Type B pancreatic cell (in vitro differentiated cells): ENCODE results near the gene CACNA2D1. TPM values are rescaled to one million over a fixed set of nuclear protein-coding genes. Genes with fewer than 3 reads are reported as not detected.

ENCODE experiments used
- DNase-seq: peaks from one replicate; pipeline ENCODE4 v3.0.0; 2021; ENCODE audit warnings: mixed read lengths; ENCODE audit not compliant: unreplicated experiment; ENCODE audit errors: extremely low spot score
- H3K27ac Mint-ChIP-seq: 2 replicates; pipeline ENCODE4 v1.8.0; 2021; ENCODE audit warnings: mild to moderate bottlenecking, mixed read lengths
- H3K27me3 Mint-ChIP-seq: 2 replicates; pipeline ENCODE4 v1.8.0; 2021; ENCODE audit warnings: mixed read lengths
- H3K36me3 Mint-ChIP-seq: 2 replicates; pipeline ENCODE4 v1.8.0; 2021; ENCODE audit warnings: mixed read lengths
- H3K4me1 Mint-ChIP-seq: one replicate; pipeline ENCODE4 v1.8.0; 2021; ENCODE audit warnings: mixed read lengths; ENCODE audit not compliant: unreplicated experiment
- H3K4me3 Mint-ChIP-seq: 2 replicates; pipeline ENCODE4 v1.8.0; 2021; ENCODE audit warnings: mild to moderate bottlenecking, mixed read lengths
- H3K9me3 Mint-ChIP-seq: 2 replicates; pipeline ENCODE4 v1.8.0; 2021; ENCODE audit warnings: mixed read lengths
- total RNA-seq: library from RNA; stranded (reverse); gene quantifications from 2 replicates; pipeline ENCODE4 v1.2.1, GENCODE V29; 2021; ENCODE audit warnings: low replicate concordance
- TF ChIP-seq, protein P1 (sequence below): fragments of 200-600 bp; sonication (generic); conservative IDR thresholded peaks from 2 replicates; pipeline ENCODE4 v1.5.0; 2021; ENCODE audit warnings: antibody characterized with exemption, mild to moderate bottlenecking

The CACNA2D1 gene
- total RNA-seq, 1 donor from 2014 or later: 21.5 TPM

DNA sequence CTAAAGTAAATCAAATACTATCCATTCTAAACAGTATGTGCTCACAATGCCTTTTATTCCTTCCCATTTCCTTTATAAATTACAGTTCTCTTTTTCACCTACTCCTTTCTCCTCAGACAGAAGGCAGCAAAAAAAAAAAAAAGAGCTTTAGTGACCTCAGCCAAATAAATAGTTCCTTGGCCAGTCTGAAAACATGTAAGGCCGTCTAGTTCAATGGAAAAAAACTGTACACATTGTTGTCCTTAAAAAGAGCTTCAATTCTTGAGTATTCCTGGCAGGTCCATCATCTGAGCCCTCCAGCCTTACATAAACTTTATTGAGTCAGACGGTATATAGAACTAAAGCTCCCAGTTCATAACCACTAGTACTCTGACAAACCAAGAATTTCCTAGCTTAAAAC, 185.4 kb downstream of the CACNA2D1 start:
- Mint-ChIP-seq H3K27me3 (no peaks in the 10 kb centered on the region), H3K4me1 (no peaks in the 10 kb centered on the region), H3K36me3 (peaks cover 3% of the 10 kb centered on the region), H3K27ac (no peak overlapping the region), H3K4me3 (no peak overlapping the region), H3K9me3 (no peaks in the 10 kb centered on the region)
- no peak for DNase-seq
- TF ChIP-seq, protein P1, sequence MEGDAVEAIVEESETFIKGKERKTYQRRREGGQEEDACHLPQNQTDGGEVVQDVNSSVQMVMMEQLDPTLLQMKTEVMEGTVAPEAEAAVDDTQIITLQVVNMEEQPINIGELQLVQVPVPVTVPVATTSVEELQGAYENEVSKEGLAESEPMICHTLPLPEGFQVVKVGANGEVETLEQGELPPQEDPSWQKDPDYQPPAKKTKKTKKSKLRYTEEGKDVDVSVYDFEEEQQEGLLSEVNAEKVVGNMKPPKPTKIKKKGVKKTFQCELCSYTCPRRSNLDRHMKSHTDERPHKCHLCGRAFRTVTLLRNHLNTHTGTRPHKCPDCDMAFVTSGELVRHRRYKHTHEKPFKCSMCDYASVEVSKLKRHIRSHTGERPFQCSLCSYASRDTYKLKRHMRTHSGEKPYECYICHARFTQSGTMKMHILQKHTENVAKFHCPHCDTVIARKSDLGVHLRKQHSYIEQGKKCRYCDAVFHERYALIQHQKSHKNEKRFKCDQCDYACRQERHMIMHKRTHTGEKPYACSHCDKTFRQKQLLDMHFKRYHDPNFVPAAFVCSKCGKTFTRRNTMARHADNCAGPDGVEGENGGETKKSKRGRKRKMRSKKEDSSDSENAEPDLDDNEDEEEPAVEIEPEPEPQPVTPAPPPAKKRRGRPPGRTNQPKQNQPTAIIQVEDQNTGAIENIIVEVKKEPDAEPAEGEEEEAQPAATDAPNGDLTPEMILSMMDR: no peak

DNA sequence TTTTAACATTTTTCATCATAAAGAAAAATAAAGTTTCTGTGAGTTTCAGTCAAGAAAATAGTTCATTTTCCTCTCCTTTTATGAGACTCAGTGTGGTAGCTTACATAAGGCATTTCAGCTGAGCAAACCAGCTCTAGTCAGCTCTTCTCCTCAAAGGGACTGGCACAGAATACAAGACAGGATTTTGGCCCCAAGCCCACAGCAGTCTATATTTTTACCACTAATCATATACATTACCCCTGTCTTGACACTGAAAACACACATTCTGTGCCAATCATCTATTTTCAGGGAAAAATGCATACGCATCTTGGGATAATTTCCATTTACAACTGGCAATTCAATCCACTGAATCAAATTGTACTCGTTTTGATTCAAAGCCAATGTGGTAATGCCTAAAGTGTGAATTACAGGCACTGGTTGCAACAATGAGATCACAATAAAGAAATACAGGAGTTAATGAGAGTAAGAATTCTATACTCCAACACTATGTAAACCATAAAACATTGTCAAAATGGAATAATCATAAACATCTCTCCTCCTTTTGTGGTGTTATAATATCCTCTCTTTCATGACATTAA, 186.4 kb downstream of the CACNA2D1 start:
- no peak overlapping the region for H3K27ac Mint-ChIP-seq
- no peaks in the 10 kb centered on the region for H3K9me3 Mint-ChIP-seq
- no peaks in the 10 kb centered on the region for H3K36me3 Mint-ChIP-seq
- no peaks in the 10 kb centered on the region for H3K27me3 Mint-ChIP-seq
- H3K4me1 Mint-ChIP-seq: peaks cover 4% of the 10 kb centered on the region
- TF ChIP-seq, protein P1: no peak
- no peak overlapping the region for H3K4me3 Mint-ChIP-seq
- no peak for DNase-seq

DNA sequence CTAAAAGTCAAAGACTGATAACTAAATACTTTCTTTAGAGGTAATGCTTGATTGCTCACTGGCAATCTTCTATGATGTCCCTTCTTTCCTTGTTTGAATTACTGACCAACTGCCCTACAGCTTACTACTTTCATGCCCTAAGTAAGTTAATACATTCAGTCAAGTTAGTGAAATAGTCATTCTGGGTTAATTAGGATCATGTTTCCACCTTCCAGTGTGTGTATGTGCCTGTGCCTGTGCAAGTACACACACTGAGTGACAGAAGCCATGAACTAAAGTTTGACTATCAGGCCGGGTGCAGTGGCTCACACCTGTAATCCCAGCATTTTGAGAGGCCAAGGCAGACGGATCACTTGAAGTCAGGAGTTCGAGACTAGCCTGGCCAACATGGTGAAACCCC, 187.9 kb downstream of the CACNA2D1 start:
- H3K4me1 Mint-ChIP-seq: peaks cover 4% of the 10 kb centered on the region
- TF ChIP-seq, protein P1: no peak
- H3K27ac Mint-ChIP-seq: no peak overlapping the region
- no peak overlapping the region for H3K4me3 Mint-ChIP-seq
- no peak for DNase-seq
- H3K27me3 Mint-ChIP-seq: no peaks in the 10 kb centered on the region
- no peaks in the 10 kb centered on the region for H3K36me3 Mint-ChIP-seq
- no peaks in the 10 kb centered on the region for H3K9me3 Mint-ChIP-seq

DNA sequence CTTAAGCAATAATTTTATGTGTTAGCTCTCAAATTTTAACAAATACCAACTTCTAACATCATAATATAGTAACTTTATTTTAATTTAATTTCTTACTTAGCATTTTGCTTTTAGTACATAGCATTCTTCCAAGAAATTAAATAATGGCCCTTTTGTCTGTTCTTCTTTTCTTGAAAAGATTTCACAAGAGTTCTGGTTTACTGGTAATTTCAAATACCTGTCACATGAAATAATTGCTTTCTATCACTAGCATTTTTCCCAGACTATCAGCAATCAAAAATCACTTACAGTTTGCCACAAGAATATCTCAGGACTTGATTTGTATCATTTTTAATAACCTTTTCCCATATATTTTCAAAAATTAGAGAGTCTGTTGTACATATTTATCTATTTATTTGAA, 193.0 kb downstream of the CACNA2D1 start:
- TF ChIP-seq, protein P1: no peak
- Mint-ChIP-seq H3K27me3 (no peaks in the 10 kb centered on the region), H3K4me3 (no peak overlapping the region), H3K27ac (no peak overlapping the region), H3K4me1 (peaks cover 4% of the 10 kb centered on the region), H3K9me3 (no peaks in the 10 kb centered on the region), H3K36me3 (no peaks in the 10 kb centered on the region)
- no peak for DNase-seq

DNA sequence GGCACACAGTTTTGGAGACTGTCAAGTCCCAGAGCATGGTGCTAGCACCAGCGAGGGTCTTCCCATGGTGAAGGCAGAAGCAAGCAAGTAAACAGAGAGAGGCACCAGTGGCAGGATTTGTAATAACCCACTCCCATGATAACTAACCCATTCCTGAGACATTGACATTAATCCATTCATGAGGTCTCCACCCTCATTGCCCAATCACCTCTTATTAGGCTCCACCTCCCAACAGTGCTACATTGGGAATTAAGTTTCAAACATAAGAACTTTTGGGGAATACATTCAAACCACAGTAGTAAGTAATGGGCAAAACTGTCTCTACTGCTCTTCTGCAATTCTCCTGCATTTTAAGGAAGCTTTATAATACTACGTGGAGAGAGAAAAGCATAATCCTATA, 193.6 kb downstream of the CACNA2D1 start:
- H3K36me3 Mint-ChIP-seq: no peaks in the 10 kb centered on the region
- no peak overlapping the region for H3K4me3 Mint-ChIP-seq
- DNase-seq: no peak
- no peak overlapping the region for H3K27ac Mint-ChIP-seq
- TF ChIP-seq, protein P1: no peak
- H3K9me3 Mint-ChIP-seq: no peaks in the 10 kb centered on the region
- peaks cover 4% of the 10 kb centered on the region for H3K4me1 Mint-ChIP-seq
- no peaks in the 10 kb centered on the region for H3K27me3 Mint-ChIP-seq
